CD4-positive, alpha-beta T cell treated with Interleukin-17A for 4 hours (primary cell): ENCODE measurements around the gene EVA1B.

Experiments
- DNase-seq: peaks from one replicate; pipeline ENCODE4 v3.0.0-alpha.2; 2020; ENCODE audit warnings: mixed read lengths

Gene EVA1B

DNA sequence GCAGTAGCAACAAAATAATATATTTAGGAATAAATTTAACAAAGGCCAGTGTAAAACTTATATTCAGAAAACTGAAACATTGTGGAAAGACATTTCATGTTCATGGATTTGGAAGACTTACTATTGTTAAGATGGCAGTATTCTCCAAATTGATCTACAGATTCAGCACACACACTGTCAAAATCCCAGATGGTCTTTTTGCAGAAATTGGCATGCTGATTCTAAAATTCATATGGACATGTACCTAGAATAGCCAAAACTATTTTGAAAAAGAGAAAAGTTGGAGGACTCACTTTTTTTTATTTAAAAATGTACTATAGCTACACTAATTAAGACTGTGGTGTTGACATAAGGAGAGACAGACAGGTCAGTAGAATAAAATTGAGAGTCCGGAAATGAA is 49.2 kb downstream of the EVA1B start:
- no peak for DNase-seq

DNA sequence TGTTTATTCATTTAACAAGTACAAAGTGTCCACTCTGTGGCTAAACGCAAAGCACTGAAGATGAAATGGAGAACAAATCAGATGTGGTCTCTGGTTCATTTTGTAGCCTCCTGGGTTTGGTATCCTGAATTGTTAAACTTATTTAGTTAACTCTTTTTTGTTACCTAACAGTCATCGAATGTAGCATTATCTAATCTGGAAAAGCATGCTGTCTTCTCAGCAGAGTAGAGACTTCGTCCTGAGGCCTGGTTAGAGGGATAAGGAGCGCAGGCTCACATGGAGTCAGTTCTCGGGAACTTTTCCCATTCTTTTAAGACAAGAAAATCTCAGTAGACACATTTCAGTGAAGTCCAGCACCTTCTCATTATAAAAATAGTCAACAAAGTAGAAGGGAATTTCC is 50.4 kb downstream of the EVA1B start:
- DNase-seq, result no peak
